GM12865 (cell line): ENCODE data around the gene CD22.
A peak's percentile ranks its signal among the peaks of the same experiment; 100 is the strongest.

Experiments used
- DNase-seq: peaks from one replicate; pipeline ENCODE4 v3.0.0; 2010; ENCODE audit warnings: low read depth
- H3K4me3 ChIP-seq: 2 replicates; pipeline ENCODE4 v1.5.1; 2011; ENCODE audit warnings: mild to moderate bottlenecking, low read depth, low read length, control low read depth
- CTCF ChIP-seq: IDR thresholded peaks from 2 replicates; pipeline ENCODE4 v1.5.1; 2011; ENCODE audit warnings: low read length, control low read depth, low read depth, inconsistent platforms; ENCODE audit not compliant: insufficient read depth; ENCODE audit errors: missing control alignments

Gene CD22

GRCh38 chr19:35330475-35330874, 1.5 kb downstream of the CD22 start:
- DNase-seq: peak; percentile 94
- H3K4me3 ChIP-seq: peak overlapping the region; percentile 69

GRCh38 chr19:35331551-35332214, 2.7 kb downstream of the CD22 start:
- no peak for TF ChIP-seq CTCF
- H3K4me3 ChIP-seq: peak overlapping the region; percentile 69
- no peak for DNase-seq

More at GRCh38 chr19:35330475-35330874, 1.5 kb downstream of the CD22 start:
- no peak for TF ChIP-seq CTCF

- no peak for TF ChIP-seq CTCF
- peak; percentile 82 for DNase-seq
- H3K4me3 ChIP-seq: peak overlapping the region; percentile 69
These were observed 3.8 kb downstream of the CD22 start for GRCh38 chr19:35332817-35333216.

DNA sequence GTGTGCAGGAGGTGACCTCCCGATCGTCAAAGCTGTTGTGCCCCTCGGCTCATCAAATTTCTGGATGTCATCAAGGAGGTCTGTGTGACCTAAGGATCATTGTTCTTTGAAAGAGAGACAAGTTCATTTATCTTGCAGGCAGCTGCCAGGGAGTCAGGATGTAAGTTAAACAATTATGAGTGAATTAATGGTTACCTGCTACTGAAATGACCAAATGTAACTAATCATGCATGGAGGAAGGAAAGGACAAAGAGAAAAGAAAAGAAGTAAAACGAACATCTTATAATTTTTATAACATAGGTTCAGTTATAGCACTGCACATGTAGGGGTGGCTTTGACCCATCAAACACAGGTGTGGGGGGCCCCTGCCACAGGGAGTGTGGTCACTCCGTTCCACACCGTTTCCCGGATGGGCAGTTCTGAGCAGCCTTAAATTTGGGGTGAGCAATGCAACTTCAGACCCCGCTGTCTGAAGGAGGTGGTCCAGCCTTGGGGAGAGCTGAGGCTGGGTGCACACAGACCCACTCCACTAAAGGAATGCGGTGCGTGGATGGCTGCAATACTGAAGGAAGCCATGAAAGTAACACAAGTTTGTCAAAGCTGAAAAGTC, 5.3 kb downstream of the CD22 start:
- peak overlapping the region; percentile 69 for H3K4me3 ChIP-seq
- peak; percentile 58 for DNase-seq
- no peak for TF ChIP-seq CTCF

DNA sequence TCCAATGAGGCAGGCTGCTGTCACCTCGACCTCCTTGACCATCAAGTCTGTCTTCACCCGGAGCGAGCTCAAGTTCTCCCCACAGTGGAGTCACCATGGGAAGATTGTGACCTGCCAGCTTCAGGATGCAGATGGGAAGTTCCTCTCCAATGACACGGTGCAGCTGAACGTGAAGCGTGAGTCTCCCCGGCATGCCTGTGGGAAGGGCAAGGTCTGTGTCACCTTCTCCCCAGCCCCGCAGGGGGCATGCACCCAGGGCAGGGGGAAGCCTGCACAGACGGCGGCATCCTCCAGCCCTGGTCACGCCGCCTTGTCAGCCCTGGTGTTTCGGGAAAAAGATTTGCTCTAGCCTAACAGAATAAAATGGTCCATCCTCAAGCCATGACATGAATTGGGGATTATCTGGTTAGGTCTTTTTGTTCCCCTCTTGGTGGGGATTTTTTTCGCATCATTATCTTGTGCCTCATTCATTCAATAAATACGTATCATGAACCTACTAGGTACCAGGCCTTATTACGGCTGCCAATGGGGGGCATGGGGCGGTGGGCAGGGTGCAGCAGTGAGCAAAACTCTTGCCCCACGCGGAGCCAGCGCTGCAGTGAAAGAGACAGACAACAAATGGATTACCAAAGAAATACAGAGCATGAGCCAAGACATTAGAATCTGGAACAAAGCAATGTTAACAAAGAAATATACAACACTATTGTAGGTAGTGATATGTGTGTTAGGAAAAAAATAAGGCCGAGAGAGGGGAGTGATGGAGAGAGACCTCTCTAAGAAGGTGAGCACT, 7.4 kb downstream of the CD22 start:
- peak overlapping the region; percentile 54 for H3K4me3 ChIP-seq
- DNase-seq: no peak
- no peak for TF ChIP-seq CTCF

GRCh38 chr19:35337097-35337983, 8.4 kb downstream of the CD22 start:
- no peak for DNase-seq
- no peak for TF ChIP-seq CTCF
- H3K4me3 ChIP-seq: no peak overlapping the region
